Subcutaneous abdominal adipose tissue (tissue), 5 donors: ENCODE results near the gene ASTE1.
"Not testable (repeated sequence)": the region's sequence is repeated elsewhere in the genome, so short reads cannot be mapped to it uniquely, and the experiment has no call there.

Source experiments
- H3K27ac ChIP-seq: one replicate; pipeline ENCODE4 v1.7.0; 2013; ENCODE audit warnings: low read depth, mild to moderate bottlenecking, inconsistent platforms, low read length, moderate library complexity
- H3K27me3 ChIP-seq, 5 donors: one replicate each; pipeline ENCODE4 v1.7.0; 2013; ENCODE audit warnings: low read length in 5 of 5, inconsistent platforms in 1 of 5; ENCODE audit not compliant: control insufficient read depth in 5 of 5, insufficient read depth in 4 of 5
- H3K36me3 ChIP-seq, 5 donors: one replicate each; pipeline ENCODE4 v1.7.0; 2013; ENCODE audit warnings: low read length in 5 of 5; ENCODE audit not compliant: control insufficient read depth in 5 of 5, insufficient read depth in 5 of 5
- H3K4me1 ChIP-seq, 5 donors: one replicate each; pipeline ENCODE4 v1.7.0; 2013; ENCODE audit warnings: low read length in 5 of 5, mild to moderate bottlenecking in 3 of 5, moderate library complexity in 1 of 5; ENCODE audit not compliant: control insufficient read depth in 5 of 5, insufficient read depth in 5 of 5
- H3K4me3 ChIP-seq, 5 donors: one replicate each; pipeline ENCODE4 v1.7.0; 2013; ENCODE audit warnings: low read length in 5 of 5, low read depth in 1 of 5
- H3K9ac ChIP-seq, 5 donors: one replicate each; pipeline ENCODE4 v1.7.0; 2013; ENCODE audit warnings: low read length in 5 of 5, mild to moderate bottlenecking in 4 of 5, moderate library complexity in 3 of 5
- H3K9me3 ChIP-seq, 5 donors: one replicate each; pipeline ENCODE4 v1.7.0; 2013; ENCODE audit warnings: low read length in 5 of 5; ENCODE audit not compliant: control insufficient read depth in 5 of 5
- donor health status: healthy.
- donor health status: healthy.
- donor health status: healthy.
- donor health status: healthy.
- donor health status: healthy.

The ASTE1 gene

DNA sequence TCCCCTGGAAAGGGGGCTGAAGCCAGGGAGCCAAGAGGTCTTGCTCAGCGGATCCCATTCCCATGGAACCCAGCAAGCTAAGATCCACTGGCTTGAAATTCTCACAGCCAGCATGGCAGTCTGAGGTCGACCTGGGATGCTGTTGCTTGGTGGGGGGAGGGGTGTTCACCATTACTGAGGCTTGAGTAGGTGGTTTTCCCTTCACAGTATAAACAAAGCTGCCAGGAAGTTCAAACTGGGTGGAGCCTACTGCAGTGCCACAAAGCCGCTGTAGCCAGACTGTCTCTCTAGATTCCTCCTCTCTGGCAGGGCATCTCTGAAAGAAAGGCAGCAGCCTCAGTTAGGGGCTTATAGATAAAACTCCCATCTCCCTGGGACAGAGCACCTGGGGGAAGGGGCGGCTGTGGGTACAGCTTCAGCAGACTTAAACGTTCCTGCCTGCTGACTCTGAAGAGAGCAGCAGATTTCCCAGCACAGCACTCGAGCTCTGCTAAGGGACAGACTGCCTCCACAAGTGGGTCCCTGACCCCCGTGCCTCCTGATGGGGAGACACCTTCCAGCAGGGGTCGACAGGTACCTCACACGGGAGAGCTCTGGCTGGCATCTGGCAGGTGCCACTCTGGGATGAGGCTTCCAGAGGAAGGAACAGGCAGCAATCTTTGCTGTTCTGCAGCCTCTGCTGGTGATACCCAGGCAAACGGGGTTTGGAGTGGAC lies 15.8 kb upstream of the ASTE1 start:
- not testable (repeated sequence) for H3K9ac ChIP-seq, H3K4me1 ChIP-seq, H3K4me3 ChIP-seq, H3K36me3 ChIP-seq, H3K9me3 ChIP-seq, H3K27me3 ChIP-seq, H3K27ac ChIP-seq

DNA sequence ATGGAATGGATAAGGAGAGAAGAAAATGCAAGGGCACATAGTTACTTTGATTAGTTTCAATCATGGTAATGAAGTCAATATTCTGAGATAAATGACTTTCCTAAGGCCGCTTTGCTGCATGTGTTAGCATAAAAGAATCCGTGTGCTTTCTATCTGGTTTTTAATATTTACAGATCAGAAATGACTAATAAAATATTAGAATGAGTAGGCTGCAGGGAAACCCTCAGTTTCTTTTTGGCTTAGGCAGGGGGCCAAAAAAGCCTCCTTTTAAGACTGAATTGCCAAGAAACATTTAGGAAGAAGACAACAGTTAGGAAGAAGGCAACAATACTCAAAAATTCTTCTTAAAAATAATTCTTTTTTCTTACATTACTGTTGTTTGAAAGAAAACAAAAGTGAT lies 11.7 kb upstream of the ASTE1 start:
- Histone ChIP-seq H3K36me3 (peaks cover 0 to 5% (median 0%) of the 10 kb centered on the region in 5 donors), H3K9me3 (no peaks in the 10 kb centered on the region), H3K27ac (no peak overlapping the region), H3K4me1 (no peaks in the 10 kb centered on the region), H3K27me3 (no peaks in the 10 kb centered on the region), H3K4me3 (no peak overlapping the region), H3K9ac (no peak overlapping the region)

GRCh38 chr3:131036986-131037385 lies 10.4 kb upstream of the ASTE1 start:
- Histone ChIP-seq H3K27ac (no peak overlapping the region), H3K36me3 (peaks cover 0 to 5% (median 0%) of the 10 kb centered on the region in 5 donors), H3K9ac (no peak overlapping the region), H3K9me3 (no peaks in the 10 kb centered on the region), H3K27me3 (no peaks in the 10 kb centered on the region), H3K4me3 (no peak overlapping the region), H3K4me1 (no peaks in the 10 kb centered on the region)

DNA sequence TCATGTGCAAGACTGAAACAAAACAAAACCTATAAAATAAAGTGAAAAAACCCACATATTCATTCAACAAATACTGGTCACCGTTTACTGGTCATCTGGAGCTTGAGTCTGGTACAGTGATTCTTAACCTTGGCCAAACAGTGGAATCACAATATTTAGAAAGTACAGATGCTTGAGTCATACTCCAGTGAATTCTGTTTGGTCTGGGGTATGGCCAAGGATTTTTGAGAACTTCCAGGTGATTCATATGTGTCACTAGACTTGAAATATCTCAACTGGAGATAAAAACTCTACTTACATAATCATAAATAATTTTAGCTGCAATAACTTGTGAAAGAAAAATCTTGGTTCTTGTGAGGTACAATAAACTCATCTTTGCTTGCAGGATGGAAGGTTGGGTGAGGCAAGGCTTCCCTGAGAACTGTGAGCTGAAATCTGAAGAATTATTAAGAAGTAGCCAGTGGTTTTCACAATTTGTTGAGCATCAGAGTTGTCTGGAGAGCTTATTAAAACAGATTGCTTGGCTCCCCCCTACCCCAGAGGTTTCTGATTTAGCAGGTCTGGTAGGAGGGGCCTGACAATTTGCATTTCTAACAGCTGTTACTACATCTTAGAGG lies 9.7 kb upstream of the ASTE1 start:
- H3K36me3 ChIP-seq: peaks cover 0 to 5% (median 0%) of the 10 kb centered on the region in 5 donors
- H3K4me1 ChIP-seq: no peaks in the 10 kb centered on the region
- no peak overlapping the region for H3K27ac ChIP-seq
- no peak overlapping the region for H3K4me3 ChIP-seq
- H3K9ac ChIP-seq: no peak overlapping the region
- H3K27me3 ChIP-seq: no peaks in the 10 kb centered on the region
- H3K9me3 ChIP-seq: no peaks in the 10 kb centered on the region

DNA sequence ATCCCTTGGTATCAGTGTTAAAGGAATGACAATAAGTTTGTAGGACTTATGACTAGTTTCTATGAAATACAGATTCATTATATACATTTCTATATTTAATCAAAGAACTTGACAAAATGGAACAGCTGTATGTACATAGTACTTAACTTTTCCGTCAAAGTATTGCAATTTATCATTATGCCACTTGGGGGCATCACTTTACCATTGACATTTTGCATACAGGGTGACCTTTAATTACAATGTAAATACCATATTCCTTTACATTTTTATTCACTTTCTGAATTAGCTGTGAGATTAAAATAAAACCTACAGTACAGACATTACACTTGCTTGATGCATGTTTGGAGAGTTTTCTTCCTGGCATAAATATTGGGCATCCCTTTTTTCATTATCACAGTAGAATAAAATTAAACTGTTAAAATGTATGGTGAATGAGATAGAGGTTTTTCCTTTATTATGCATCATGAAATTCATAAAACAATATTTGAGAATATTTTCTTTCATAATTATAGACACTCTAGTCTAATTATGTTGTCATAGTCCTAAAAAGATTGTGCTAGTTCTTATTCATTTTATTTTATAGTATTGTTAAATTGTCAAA lies 7.0 kb upstream of the ASTE1 start:
- H3K9ac ChIP-seq: no peak overlapping the region
- H3K4me1 ChIP-seq: no peaks in the 10 kb centered on the region
- H3K27ac ChIP-seq: no peak overlapping the region
- H3K36me3 ChIP-seq: peaks cover 0 to 7% (median 0%) of the 10 kb centered on the region in 5 donors
- no peaks in the 10 kb centered on the region for H3K27me3 ChIP-seq
- no peaks in the 10 kb centered on the region for H3K9me3 ChIP-seq
- no peak overlapping the region for H3K4me3 ChIP-seq

DNA sequence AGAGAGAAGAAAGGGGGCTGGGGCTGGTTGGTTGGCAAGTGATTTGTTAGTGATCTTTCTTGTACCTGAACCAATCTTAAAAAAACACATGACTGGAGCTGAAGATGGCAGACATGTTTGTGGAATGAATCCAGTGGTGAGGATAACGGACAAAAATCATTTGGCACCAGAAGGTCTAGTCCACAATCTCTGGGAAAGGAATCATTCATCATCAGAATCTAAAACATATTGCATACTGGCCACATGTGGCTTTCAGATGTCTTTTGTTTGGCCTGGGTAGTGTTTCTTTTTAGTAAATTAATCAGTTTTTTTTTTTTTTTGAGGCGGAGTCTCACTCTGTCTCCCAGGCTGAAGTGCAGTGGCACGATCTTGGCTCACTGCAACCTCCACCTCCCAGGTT lies 5.0 kb upstream of the ASTE1 start:
- no peak overlapping the region for H3K27ac ChIP-seq
- H3K4me1 ChIP-seq: peaks cover 0 to 8% (median 7%) of the 10 kb centered on the region in 5 donors
- H3K9me3 ChIP-seq: no peaks in the 10 kb centered on the region
- no peak overlapping the region for H3K4me3 ChIP-seq
- no peak overlapping the region for H3K9ac ChIP-seq
- H3K36me3 ChIP-seq: peaks cover 0 to 7% (median 0%) of the 10 kb centered on the region in 5 donors
- no peaks in the 10 kb centered on the region for H3K27me3 ChIP-seq

GRCh38 chr3:131028844-131029243 lies 2.2 kb upstream of the ASTE1 start:
- peaks cover 0 to 27% (median 21%) of the 10 kb centered on the region in 5 donors for H3K4me1 ChIP-seq
- no peaks in the 10 kb centered on the region for H3K27me3 ChIP-seq
- H3K9me3 ChIP-seq: no peaks in the 10 kb centered on the region
- peaks cover 0 to 12% (median 5%) of the 10 kb centered on the region in 5 donors for H3K36me3 ChIP-seq
- no peak overlapping the region for H3K27ac ChIP-seq
- H3K4me3 ChIP-seq: no peak overlapping the region
- H3K9ac ChIP-seq: no peak overlapping the region

DNA sequence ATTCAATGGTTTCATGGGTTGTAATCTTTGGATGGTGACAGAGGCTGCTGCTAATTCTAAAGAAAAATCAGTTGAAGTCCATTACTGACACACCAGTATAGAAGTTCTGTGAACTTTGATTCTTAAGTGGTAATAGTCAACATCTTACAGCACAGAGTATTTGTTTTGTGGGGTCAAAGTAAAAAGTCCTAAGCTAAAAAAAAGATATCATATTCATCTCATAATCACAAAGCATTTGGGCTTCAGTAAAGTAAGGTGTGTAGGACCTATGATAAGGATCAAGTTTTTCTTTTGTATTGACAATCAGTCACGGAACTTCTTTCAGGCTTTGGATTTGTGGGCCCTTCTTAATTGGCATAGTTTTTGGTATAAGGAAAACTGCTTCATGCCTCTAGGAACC lies 1.1 kb downstream of the ASTE1 start:
- no peaks in the 10 kb centered on the region for H3K27me3 ChIP-seq
- peaks cover 0 to 8% (median 5%) of the 10 kb centered on the region in 5 donors for H3K36me3 ChIP-seq
- no peaks in the 10 kb centered on the region for H3K9me3 ChIP-seq
- H3K4me1 ChIP-seq: peaks cover 0 to 48% (median 32%) of the 10 kb centered on the region in 5 donors
- H3K9ac ChIP-seq: peak overlapping the region in 3 of 5 donors; percentile 14 to 96 (median 91)
- H3K4me3 ChIP-seq: peak overlapping the region; percentile 82 to 99 (median 99)
- H3K27ac ChIP-seq: no peak overlapping the region

DNA sequence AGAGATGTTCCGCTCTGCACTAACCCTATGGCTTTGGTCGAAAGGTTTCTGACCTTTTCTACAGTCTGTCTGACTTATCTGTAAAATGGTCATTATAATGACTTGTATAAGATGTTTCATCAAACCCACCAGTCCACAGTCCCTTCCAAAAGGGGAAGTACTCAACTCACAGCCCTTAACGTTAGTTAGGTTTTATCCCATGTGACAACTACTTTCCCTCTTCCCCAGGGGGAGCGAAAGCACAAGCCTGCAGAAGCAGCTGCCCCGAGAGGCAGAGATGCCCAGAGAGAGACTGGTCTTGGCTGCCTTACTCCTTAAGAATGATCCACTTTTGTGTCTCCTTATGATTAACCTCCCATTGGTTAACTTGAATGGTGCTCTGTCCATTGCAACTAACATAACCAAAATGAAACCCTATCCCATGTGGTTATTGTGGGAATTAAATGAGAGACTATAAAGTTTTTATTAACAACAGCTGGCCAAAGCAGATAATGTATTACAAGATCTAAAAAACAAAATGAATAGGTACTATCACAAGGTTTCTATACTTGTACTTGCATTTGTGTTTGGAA lies 6.4 kb downstream of the ASTE1 start:
- H3K27me3 ChIP-seq: no peaks in the 10 kb centered on the region
- no peak overlapping the region for H3K4me3 ChIP-seq
- peak overlapping the region in 1 of 5 donors; percentile 13 for H3K9ac ChIP-seq
- no peaks in the 10 kb centered on the region for H3K9me3 ChIP-seq
- H3K4me1 ChIP-seq: peaks cover 0 to 36% (median 17%) of the 10 kb centered on the region in 5 donors
- no peak overlapping the region for H3K27ac ChIP-seq
- peaks cover 17 to 43% (median 27%) of the 10 kb centered on the region in 5 donors for H3K36me3 ChIP-seq

- H3K27me3 ChIP-seq: no peaks in the 10 kb centered on the region
- H3K9me3 ChIP-seq: no peaks in the 10 kb centered on the region
- peaks cover 20 to 49% (median 36%) of the 10 kb centered on the region in 5 donors for H3K36me3 ChIP-seq
- H3K9ac ChIP-seq: no peak overlapping the region
- peaks cover 0 to 28% (median 15%) of the 10 kb centered on the region in 5 donors for H3K4me1 ChIP-seq
- no peak overlapping the region for H3K4me3 ChIP-seq
- H3K27ac ChIP-seq: no peak overlapping the region
Observed at GRCh38 chr3:131018970-131019369, 7.7 kb downstream of the ASTE1 start.
